Fibroblast of pulmonary artery (primary cell): ENCODE results near the gene TMPRSS4.

Experiments
- DNase-seq: peaks from one replicate; pipeline ENCODE4 v3.0.0-alpha.2; 2010; ENCODE audit warnings: low read depth
- H3K4me3 ChIP-seq: replicated peaks from 2 replicates; pipeline ENCODE4 v1.5.1; 2011; ENCODE audit warnings: low read depth, mild to moderate bottlenecking, control low read depth, low read length, moderate library complexity
- TF ChIP-seq, protein P1 (sequence below): IDR thresholded peaks from 2 replicates; pipeline ENCODE4 v1.5.1; 2011; ENCODE audit warnings: mild to moderate bottlenecking, control low read depth, low read length, inconsistent platforms; ENCODE audit errors: missing control alignments

The TMPRSS4 gene

DNA sequence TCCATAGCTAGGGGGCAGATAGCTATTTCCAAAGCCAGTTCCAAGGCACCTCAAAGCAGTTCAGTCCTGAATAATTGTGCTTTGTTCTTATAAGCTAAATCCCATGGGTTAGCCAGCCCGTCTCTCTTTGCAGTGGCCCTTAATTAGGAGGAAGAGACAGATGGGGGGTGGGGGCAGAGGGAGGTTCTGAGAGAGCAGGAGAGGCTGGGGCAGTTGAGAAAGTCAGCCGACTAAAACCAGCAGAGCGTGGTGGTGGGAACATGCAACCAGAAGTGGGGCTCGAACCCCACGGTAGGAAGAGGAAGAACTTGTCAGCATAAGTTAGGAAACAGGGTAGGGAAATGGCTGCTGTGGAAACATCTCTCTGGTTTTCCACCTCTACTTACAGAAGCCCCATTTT lies 86.6 kb downstream of the TMPRSS4 start:
- TF ChIP-seq, protein P1, sequence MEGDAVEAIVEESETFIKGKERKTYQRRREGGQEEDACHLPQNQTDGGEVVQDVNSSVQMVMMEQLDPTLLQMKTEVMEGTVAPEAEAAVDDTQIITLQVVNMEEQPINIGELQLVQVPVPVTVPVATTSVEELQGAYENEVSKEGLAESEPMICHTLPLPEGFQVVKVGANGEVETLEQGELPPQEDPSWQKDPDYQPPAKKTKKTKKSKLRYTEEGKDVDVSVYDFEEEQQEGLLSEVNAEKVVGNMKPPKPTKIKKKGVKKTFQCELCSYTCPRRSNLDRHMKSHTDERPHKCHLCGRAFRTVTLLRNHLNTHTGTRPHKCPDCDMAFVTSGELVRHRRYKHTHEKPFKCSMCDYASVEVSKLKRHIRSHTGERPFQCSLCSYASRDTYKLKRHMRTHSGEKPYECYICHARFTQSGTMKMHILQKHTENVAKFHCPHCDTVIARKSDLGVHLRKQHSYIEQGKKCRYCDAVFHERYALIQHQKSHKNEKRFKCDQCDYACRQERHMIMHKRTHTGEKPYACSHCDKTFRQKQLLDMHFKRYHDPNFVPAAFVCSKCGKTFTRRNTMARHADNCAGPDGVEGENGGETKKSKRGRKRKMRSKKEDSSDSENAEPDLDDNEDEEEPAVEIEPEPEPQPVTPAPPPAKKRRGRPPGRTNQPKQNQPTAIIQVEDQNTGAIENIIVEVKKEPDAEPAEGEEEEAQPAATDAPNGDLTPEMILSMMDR: no peak
- no peak overlapping the region for H3K4me3 ChIP-seq
- DNase-seq: no peak

DNA sequence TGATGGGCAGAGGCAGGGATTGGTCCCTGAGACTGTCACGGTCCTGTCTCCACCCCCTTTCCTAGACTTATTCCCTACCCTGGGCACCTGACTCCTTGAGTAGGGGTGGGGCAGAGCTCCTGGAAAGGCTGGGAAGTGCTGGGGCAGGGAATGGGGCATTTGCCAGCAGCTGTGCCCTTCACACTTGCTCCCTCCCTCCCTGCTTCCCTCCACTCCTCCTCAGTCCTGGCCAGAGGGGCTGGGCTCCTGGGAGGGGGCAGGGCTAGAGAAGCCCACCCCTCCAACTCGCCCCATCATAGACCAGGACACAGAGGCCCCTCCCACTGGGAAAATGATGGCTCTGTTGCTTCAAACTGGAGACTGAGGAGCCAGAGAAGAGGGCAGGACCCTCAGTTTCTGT lies 88.0 kb downstream of the TMPRSS4 start:
- no peak for DNase-seq
- H3K4me3 ChIP-seq: no peak overlapping the region
- TF ChIP-seq, protein P1: no peak

DNA sequence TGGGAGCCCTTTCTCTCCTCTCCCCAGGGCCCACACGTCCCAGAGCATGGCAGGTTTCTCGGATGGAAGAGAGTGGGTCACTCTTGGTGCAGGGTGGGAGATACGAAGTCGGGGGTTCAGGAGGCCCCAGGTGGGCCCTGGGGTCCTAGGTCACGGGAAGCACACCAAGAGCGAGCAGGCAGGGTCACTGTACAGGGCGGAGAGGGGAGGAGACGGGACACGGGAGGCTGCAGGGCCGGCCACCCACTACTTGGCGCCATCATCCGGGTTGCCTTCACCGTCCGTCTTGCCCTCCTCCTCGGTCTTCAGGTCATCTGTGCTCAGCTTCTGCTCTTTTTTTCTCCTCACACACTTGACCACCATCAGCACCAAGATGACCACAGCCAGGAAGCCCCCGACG lies 89.8 kb downstream of the TMPRSS4 start:
- DNase-seq: no peak
- TF ChIP-seq, protein P1: no peak
- H3K4me3 ChIP-seq: no peak overlapping the region

DNA sequence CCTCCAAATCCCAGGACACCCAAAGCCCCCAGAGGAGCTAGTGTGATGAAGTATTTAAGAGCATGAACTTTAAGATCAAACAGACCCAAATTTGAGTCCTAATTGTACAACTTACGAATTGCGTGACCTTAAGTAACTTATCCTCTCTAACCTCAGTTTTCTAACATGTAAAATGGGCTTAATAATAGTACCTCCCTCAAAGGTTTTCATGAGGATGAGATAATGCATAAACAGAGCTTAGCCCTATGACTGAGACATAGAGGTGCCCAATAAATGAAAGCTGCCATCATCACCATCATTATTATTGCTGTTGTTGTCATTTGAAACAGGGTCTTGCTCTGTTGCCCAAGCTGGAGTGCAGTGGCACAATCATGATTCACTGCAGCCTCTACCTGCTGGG lies 90.4 kb downstream of the TMPRSS4 start:
- TF ChIP-seq, protein P1: no peak
- no peak overlapping the region for H3K4me3 ChIP-seq
- DNase-seq: no peak

DNA sequence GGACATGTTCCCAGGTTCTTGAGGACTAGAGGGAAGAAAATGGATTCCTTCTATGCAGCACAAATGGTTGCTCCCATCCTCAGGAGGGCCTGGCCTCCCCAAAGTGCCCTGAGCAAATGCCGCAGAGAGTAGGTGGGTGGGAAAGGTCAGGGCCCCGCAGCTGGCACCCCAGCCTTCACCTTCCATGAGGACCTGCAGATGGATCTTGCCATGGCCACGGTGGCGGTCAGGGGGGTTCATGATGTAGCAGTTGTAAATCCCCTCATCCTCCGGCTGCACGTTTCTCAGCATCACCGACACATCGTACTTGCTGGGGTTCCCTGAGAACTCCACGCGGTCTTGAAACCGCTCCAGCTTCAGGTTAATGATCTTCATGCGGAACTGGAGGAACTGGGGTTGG lies 91.0 kb downstream of the TMPRSS4 start:
- TF ChIP-seq, protein P1: no peak
- DNase-seq: no peak
- H3K4me3 ChIP-seq: no peak overlapping the region

DNA sequence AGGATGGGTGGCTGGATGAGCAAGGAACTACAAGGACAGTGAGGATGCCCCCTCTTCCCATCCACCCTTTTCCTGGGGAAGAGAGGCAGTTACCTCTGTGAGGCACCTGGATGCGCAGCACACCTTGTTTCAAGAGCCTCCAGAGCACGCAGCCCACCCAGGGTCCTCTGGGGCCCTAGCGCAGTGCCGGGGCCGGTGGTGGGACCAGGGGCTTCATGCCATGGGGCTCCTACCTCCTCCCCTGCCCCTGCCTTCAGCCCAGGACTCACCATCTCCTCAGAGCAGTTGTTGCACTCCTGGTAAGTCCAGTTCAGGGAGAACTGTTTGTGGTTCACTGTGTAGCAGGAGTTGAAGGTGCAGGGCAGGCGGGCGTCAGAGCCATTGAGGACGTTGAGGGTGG lies 91.4 kb downstream of the TMPRSS4 start:
- H3K4me3 ChIP-seq: no peak overlapping the region
- DNase-seq: no peak
- TF ChIP-seq, protein P1: no peak

DNA sequence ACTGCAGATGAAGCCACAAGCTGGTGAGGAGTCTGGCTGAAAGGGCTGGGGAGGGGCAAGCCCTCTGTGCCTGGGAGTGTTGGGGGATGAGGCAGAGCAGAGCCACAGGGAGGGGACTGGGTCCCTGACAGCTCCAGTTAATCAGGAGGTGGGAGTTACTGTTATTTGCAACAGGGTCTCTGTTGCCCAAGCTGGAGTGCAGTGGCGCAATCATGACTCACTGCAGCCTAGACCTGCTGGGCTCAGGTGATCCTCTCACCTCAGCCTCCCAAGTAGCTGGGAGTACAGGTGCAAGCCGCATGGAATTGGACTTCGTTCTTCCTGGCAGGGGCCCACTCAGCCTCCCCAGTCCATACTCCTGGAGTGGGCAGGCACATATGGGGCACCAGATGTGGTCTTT lies 91.9 kb downstream of the TMPRSS4 start:
- TF ChIP-seq, protein P1: no peak
- no peak for DNase-seq
- H3K4me3 ChIP-seq: no peak overlapping the region
